ENCODE results near the gene PRG3. TPM values are rescaled to one million over a fixed set of nuclear protein-coding genes. Genes with fewer than 3 reads are reported as not detected.

The PRG3 gene
- total RNA-seq, 1 experiment from 2014 or later: not detected

GRCh38 chr11:57414612-57415212 is 33.8 kb upstream of the PRG3 start:
- no peak overlapping the region for H3K4me3 ChIP-seq (replicated peaks in 1 of 2; ENCODE audit: low read depth in 1 of 2, low read length in 2 of 2)
- DNase-seq (ENCODE audit: low read depth, low spot score) (no peak), ATAC-seq (no peak)
- H3K79me2 ChIP-seq (ENCODE audit: insufficient read depth, low read length): no peaks in the 10 kb centered on the region
- H3K9me3 ChIP-seq (ENCODE audit: control insufficient read depth in 1 of 2, insufficient read depth in 1 of 2, low read depth in 1 of 2, low read length in 2 of 2): no peaks in the 10 kb centered on the region
- H3K9ac ChIP-seq (ENCODE audit: low read length): no peak overlapping the region
- no peaks in the 10 kb centered on the region for H3K9me2 ChIP-seq (ENCODE audit: insufficient read depth)
- H4K20me1 ChIP-seq (ENCODE audit: insufficient read depth): no peaks in the 10 kb centered on the region
- H3K27me3 ChIP-seq (ENCODE audit: insufficient read depth, low read length): no peaks in the 10 kb centered on the region
- intact Hi-C loops (cut with micrococcal nuclease): no loop called here
- CTCF ChIA-PET: no interaction called here
- no peak overlapping the region for H3K27ac ChIP-seq (ENCODE audit: low read depth, low read length)
- TF ChIP-seq JUND (IDR thresholded peaks at IDR 0.05) (no peak), ZNF274 (IDR thresholded peaks at IDR 0.05; ENCODE audit: low read depth, low read length) (no peak), POLR2AphosphoS5 (IDR thresholded peaks at IDR 0.05; ENCODE audit: low read depth, low read length) (no peak), MAX (IDR thresholded peaks at IDR 0.05) (no peak), FOSL1 (IDR thresholded peaks at IDR 0.05; ENCODE audit: low read depth) (no peak), EZH2phosphoT487 (IDR thresholded peaks at IDR 0.05; ENCODE audit: borderline replicate concordance) (no peak)
- TF ChIP-seq, protein P1, sequence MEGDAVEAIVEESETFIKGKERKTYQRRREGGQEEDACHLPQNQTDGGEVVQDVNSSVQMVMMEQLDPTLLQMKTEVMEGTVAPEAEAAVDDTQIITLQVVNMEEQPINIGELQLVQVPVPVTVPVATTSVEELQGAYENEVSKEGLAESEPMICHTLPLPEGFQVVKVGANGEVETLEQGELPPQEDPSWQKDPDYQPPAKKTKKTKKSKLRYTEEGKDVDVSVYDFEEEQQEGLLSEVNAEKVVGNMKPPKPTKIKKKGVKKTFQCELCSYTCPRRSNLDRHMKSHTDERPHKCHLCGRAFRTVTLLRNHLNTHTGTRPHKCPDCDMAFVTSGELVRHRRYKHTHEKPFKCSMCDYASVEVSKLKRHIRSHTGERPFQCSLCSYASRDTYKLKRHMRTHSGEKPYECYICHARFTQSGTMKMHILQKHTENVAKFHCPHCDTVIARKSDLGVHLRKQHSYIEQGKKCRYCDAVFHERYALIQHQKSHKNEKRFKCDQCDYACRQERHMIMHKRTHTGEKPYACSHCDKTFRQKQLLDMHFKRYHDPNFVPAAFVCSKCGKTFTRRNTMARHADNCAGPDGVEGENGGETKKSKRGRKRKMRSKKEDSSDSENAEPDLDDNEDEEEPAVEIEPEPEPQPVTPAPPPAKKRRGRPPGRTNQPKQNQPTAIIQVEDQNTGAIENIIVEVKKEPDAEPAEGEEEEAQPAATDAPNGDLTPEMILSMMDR (IDR thresholded peaks at IDR 0.05 in 2 of 3, conservative IDR thresholded peaks at IDR 0.05 in 1 of 3; ENCODE audit: borderline replicate concordance in 1 of 3, insufficient read depth in 1 of 3, low read depth in 2 of 3, low read length in 2 of 3): no peak
- peaks cover 0 to 4% of the 10 kb centered on the region in 2 experiments; a peak in 1 of 4 replicates for H3K4me1 ChIP-seq (ENCODE audit: control insufficient read depth in 1 of 2, insufficient read depth in 2 of 2, low read length in 2 of 2)
- RAD21 ChIA-PET (ENCODE audit: low non-redundant PET in 1 of 2, low total read pairs in 2 of 2, uncharacterized antibody in 2 of 2, unreplicated experiment in 2 of 2): no interaction called here
- BruUV-seq (replicated peaks): no TSS peak
- no peak overlapping the region for H3K4me2 ChIP-seq (ENCODE audit: low read length)
- H3K36me3 ChIP-seq (ENCODE audit: control insufficient read depth in 1 of 2, insufficient read depth in 2 of 2, low read length in 2 of 2): peaks cover 0 to 4% of the 10 kb centered on the region in 2 experiments; a peak in 2 of 4 replicates
- H2AFZ ChIP-seq (ENCODE audit: low read depth, low read length, poor library complexity, severe bottlenecking): no peak overlapping the region
- POLR2A ChIA-PET: no interaction called here

DNA sequence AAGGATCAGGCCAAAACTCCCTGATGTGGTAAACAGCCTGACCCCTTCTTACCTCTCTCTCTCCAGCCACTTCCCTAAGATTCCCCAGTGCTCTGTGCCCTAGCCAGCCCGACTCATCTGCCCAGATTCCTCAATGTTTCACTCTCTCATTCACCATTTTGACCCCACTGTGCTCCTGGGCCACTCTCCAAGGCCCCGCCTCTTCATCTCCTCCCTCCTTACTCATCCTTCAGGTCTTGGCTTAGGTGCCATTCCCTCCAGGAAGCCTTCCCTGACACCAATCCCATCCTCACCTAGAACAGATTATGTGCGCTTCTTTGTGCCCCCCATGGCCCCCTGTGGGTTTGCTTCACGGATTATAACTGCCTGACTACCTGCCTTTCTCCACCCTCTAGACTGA is 32.7 kb upstream of the PRG3 start:
- Histone ChIP-seq H3K27ac (ENCODE audit: low read depth, low read length) (no peak overlapping the region), H3K36me3 (ENCODE audit: control insufficient read depth in 1 of 2, insufficient read depth in 2 of 2, low read length in 2 of 2) (peaks cover 0 to 4% of the 10 kb centered on the region in 2 experiments; a peak in 2 of 4 replicates), H3K4me3 (replicated peaks in 1 of 2; ENCODE audit: low read depth in 1 of 2, low read length in 2 of 2) (no peak overlapping the region), H2AFZ (ENCODE audit: low read depth, low read length, poor library complexity, severe bottlenecking) (no peak overlapping the region), H3K9ac (ENCODE audit: low read length) (no peak overlapping the region), H3K9me2 (ENCODE audit: insufficient read depth) (no peaks in the 10 kb centered on the region), H3K4me2 (ENCODE audit: low read length) (no peak overlapping the region), H3K79me2 (ENCODE audit: insufficient read depth, low read length) (no peaks in the 10 kb centered on the region), H3K27me3 (ENCODE audit: insufficient read depth, low read length) (no peaks in the 10 kb centered on the region), H3K4me1 (ENCODE audit: control insufficient read depth in 1 of 2, insufficient read depth in 2 of 2, low read length in 2 of 2) (peaks cover 0 to 4% of the 10 kb centered on the region in 2 experiments; a peak in 1 of 4 replicates), H3K9me3 (ENCODE audit: control insufficient read depth in 1 of 2, insufficient read depth in 1 of 2, low read depth in 1 of 2, low read length in 2 of 2) (no peaks in the 10 kb centered on the region), H4K20me1 (ENCODE audit: insufficient read depth) (no peaks in the 10 kb centered on the region)
- RAD21 ChIA-PET (ENCODE audit: low non-redundant PET in 1 of 2, low total read pairs in 2 of 2, uncharacterized antibody in 2 of 2, unreplicated experiment in 2 of 2): no interaction called here
- intact Hi-C loops (cut with micrococcal nuclease): no loop called here
- no peak for DNase-seq (ENCODE audit: low read depth, low spot score)
- ATAC-seq: no peak
- POLR2A ChIA-PET: no interaction called here
- CTCF ChIA-PET: no interaction called here
- BruUV-seq (replicated peaks): no TSS peak
- no peak for TF ChIP-seq ATF3 (IDR thresholded peaks at IDR 0.05)
- no peak for TF ChIP-seq ZFX (IDR thresholded peaks at IDR 0.05)
- TF ChIP-seq SP1 (IDR thresholded peaks at IDR 0.05; ENCODE audit: low read depth): no peak
- no peak for TF ChIP-seq CEBPB (IDR thresholded peaks at IDR 0.05; ENCODE audit: low read depth)
- no peak for TF ChIP-seq POLR2AphosphoS5 (IDR thresholded peaks at IDR 0.05; ENCODE audit: low read depth, low read length)
- TF ChIP-seq ZBTB33 (IDR thresholded peaks at IDR 0.05; ENCODE audit: extremely low read depth, insufficient replicate concordance, low read length): no peak
- TF ChIP-seq JUND (IDR thresholded peaks at IDR 0.05): no peak
- no peak for TF ChIP-seq ZNF274 (IDR thresholded peaks at IDR 0.05; ENCODE audit: low read depth, low read length)
- TF ChIP-seq MAX (IDR thresholded peaks at IDR 0.05): no peak
- no peak for TF ChIP-seq SIN3A (IDR thresholded peaks at IDR 0.05; ENCODE audit: low read depth)
- no peak for TF ChIP-seq POLR2A (IDR thresholded peaks at IDR 0.05; ENCODE audit: borderline replicate concordance, extremely low read depth, insufficient read depth, insufficient read length)
- TF ChIP-seq ELF1 (IDR thresholded peaks at IDR 0.05; ENCODE audit: borderline replicate concordance, low read depth): no peak
- TF ChIP-seq YY1 (IDR thresholded peaks at IDR 0.05; ENCODE audit: extremely low read depth, insufficient replicate concordance, low read depth, low read length): no peak
- no peak for TF ChIP-seq FOSL1 (IDR thresholded peaks at IDR 0.05; ENCODE audit: low read depth)
